Stomach smooth muscle (tissue), 2 donors: ENCODE data around the gene LHFPL6.

Experiments
- H3K27ac ChIP-seq: one replicate; pipeline ENCODE4 v1.7.0; 2013; ENCODE audit warnings: mild to moderate bottlenecking, low read length, inconsistent platforms
- H3K27me3 ChIP-seq, 2 donors: one replicate each; pipeline ENCODE4 v1.7.0; 2013; ENCODE audit warnings: low read length in 2 of 2; ENCODE audit not compliant: insufficient read depth in 2 of 2, control insufficient read depth in 1 of 2
- H3K36me3 ChIP-seq, 2 donors: one replicate each; pipeline ENCODE4 v1.7.0; 2013; ENCODE audit warnings: low read length in 2 of 2; ENCODE audit not compliant: control insufficient read depth in 2 of 2, insufficient read depth in 2 of 2
- H3K4me1 ChIP-seq: one replicate; pipeline ENCODE4 v1.7.0; 2013; ENCODE audit warnings: low read length; ENCODE audit not compliant: control insufficient read depth, insufficient read depth
- H3K4me3 ChIP-seq, 2 donors: one replicate each; pipeline ENCODE4 v1.7.0; 2013; ENCODE audit warnings: low read length in 2 of 2
- H3K9ac ChIP-seq, 2 donors: one replicate each; pipeline ENCODE4 v1.7.0; 2013; ENCODE audit warnings: low read length in 2 of 2, mild to moderate bottlenecking in 1 of 2
- H3K9me3 ChIP-seq, 2 donors: one replicate each; pipeline ENCODE4 v1.7.0; 2013; ENCODE audit warnings: low read length in 2 of 2; ENCODE audit not compliant: control insufficient read depth in 2 of 2
- donor health status: healthy.
- donor health status: Pancreatic carcinoma.

The LHFPL6 gene

DNA sequence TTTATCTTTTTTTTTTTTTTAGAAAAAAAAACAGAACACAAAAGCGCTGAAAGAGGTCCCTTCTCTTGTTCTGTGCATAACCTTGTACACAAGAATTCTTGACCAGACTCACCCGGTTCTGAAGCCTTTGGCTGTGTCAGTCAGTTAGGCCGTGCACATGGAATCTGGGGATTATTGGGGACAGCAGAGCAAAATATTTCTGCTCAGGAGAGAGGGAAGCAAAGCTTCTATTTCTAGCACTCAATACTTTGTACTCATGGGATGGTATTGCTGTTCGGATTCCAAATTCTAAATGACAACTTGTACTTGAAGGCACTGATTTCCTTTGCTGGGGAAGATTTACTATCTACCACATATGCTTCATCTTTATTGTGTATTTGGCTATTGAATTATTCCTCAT lies 292.0 kb downstream of the LHFPL6 start:
- Histone ChIP-seq H3K9ac (no peak overlapping the region), H3K27me3 (no peaks in the 10 kb centered on the region), H3K27ac (no peak overlapping the region), H3K4me1 (no peaks in the 10 kb centered on the region), H3K36me3 (no peaks in the 10 kb centered on the region), H3K9me3 (no peaks in the 10 kb centered on the region), H3K4me3 (no peak overlapping the region)

DNA sequence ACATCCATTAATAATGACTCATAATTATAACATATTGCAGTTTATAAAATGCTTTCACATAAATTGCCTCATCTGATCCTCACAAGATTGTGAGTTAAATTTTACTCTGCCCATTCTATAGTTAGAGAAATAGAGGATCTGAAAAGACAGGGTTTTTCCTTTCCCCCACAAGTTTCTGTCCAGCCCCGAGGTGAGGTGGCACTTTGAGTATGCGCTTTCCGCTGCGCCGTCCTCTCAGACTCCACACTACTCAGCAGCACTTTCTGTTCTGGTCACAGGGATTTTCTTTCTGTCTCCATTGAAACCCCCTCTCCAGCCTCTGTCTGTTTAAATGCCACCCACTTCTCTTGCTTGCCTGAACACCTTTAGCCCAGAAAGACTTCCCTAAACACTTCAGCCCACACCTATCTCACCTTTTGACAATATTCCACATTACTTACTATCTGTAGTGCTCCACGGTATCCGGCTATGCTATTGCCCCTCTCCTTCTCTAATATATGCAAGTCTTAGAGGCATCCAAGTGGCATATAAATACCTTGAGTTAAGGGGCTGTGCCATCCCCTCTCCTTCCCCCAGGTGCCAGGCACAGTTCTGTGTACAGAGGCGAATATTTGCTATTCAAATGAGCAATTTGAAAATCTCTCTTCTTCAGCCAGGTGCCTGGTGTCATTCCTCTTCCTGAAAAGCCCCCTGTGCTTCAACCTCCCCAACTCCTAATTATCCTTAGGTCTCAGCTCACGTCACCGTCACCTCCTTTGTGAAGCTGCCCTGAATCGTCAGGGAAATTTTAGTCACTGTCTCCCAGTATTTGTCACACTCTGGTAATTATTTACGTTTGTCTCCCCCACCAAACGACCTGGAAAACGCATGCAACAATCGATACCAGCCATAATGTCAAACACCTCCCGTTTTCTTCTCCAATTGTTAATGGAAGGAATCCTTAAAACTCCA lies 296.1 kb downstream of the LHFPL6 start:
- no peak overlapping the region for H3K27ac ChIP-seq
- H3K27me3 ChIP-seq: no peaks in the 10 kb centered on the region
- H3K9me3 ChIP-seq: no peaks in the 10 kb centered on the region
- H3K4me3 ChIP-seq: no peak overlapping the region
- no peaks in the 10 kb centered on the region for H3K36me3 ChIP-seq
- no peaks in the 10 kb centered on the region for H3K4me1 ChIP-seq
- no peak overlapping the region for H3K9ac ChIP-seq

DNA sequence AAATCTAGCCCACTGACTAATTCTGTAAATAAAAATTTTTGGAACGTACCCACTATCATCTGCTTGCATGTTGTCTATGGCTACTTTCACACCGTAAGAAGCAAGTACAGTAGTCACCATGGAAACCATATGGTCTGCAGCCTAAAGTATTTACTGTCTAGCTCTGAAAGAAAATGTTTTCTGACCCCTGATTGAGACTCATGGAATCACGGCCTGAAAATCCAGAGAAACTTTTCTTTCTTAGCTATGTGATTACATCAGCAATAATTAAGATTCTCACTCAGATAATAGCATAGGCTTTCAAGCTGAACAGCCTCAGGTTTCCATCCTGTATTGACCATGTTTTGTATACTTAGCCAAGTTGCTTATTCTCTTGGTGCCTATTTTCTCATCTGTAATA lies 300.2 kb downstream of the LHFPL6 start:
- Histone ChIP-seq H3K27ac (no peak overlapping the region), H3K4me1 (no peaks in the 10 kb centered on the region), H3K27me3 (no peaks in the 10 kb centered on the region), H3K9me3 (no peaks in the 10 kb centered on the region), H3K9ac (no peak overlapping the region), H3K4me3 (no peak overlapping the region), H3K36me3 (no peaks in the 10 kb centered on the region)

DNA sequence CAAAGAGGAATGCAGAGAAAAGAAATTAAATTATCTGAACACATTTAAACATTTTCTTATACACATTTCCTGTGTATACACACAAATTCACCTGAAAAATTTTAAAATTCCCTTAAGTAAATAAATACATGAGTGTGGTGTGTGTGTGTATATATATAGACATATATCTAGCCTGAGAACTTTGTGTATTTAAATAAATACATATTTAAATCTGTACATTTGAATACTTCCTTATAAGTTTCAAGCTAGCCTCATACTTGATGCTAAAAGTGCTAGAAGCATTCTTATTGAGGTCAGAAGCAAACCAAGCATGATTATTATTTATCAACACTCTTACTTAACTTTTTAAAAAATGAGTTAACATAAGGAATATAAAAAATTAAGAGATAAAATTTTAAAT lies 304.0 kb downstream of the LHFPL6 start:
- Histone ChIP-seq H3K27ac (no peak overlapping the region), H3K4me1 (no peaks in the 10 kb centered on the region), H3K36me3 (no peaks in the 10 kb centered on the region), H3K4me3 (no peak overlapping the region), H3K9me3 (peaks cover 0 to 2% of the 10 kb centered on the region in 2 donors), H3K9ac (no peak overlapping the region), H3K27me3 (no peaks in the 10 kb centered on the region)

DNA sequence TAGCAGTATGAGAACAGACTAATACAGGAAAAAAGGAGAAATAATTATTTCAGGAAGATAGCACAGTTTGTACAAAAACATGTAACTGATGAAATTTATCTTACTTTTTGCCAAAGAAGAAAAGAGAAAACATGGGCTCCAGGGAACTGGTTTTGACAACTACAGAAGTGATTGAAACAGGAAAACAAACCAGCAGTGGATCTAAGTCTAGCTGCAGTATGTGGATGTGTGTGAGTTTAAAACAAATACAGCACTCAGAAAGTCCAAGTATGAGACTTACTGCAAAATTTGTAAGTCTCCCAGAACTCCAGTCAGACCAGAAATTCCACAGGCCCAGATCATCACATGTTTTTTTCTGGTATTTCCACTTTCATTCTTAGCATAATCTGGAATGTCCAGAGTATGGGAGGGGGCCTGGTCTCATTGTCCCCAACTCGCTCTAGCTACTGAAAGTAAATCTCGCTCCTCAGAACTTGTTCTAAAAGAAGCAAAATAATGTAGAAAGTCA lies 305.3 kb downstream of the LHFPL6 start:
- H3K9ac ChIP-seq: no peak overlapping the region
- H3K4me1 ChIP-seq: no peaks in the 10 kb centered on the region
- no peaks in the 10 kb centered on the region for H3K36me3 ChIP-seq
- H3K27me3 ChIP-seq: no peaks in the 10 kb centered on the region
- no peak overlapping the region for H3K27ac ChIP-seq
- peaks cover 0 to 2% of the 10 kb centered on the region in 2 donors for H3K9me3 ChIP-seq
- H3K4me3 ChIP-seq: no peak overlapping the region

DNA sequence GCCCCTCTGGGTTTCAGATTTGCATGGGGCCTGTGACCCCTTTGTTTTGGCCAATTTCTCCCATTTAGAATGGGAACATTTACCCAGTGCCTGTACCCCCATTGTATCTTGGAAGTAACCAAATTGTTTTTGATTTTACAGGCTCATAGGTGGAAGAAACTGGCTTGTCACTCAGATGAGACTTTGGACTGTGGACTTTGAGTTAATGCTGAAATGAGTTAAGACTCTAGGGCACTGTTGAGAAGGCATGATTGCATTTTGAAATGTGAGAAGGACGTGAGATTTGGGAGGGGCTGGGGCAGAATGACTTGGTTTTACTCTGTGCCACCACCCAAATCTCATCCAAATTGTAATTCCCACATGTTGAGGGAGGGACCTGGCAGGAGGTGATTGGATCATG lies 306.0 kb downstream of the LHFPL6 start:
- Histone ChIP-seq H3K36me3 (no peaks in the 10 kb centered on the region), H3K4me3 (no peak overlapping the region), H3K9me3 (peaks cover 0 to 2% of the 10 kb centered on the region in 2 donors), H3K27ac (no peak overlapping the region), H3K27me3 (no peaks in the 10 kb centered on the region), H3K9ac (no peak overlapping the region), H3K4me1 (no peaks in the 10 kb centered on the region)

DNA sequence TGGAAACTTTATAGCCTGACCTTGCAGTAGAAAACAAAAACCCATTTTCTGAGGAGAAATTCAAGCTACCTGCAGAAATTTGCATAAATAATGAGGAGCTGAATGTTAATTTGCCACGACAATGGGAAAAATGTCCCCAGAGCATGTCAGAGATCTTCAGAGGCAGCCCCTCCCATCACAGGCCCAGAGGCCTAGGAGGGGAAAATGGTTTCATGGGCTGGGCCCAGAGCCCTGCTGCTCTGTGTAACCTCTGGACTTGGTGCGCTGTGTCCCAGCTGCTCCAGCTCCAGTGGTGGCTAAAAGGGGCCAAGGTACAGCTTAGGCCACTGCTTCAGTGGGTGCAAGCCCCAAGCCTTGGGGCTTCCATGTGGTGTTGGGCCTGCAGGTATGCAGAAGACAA lies 306.8 kb downstream of the LHFPL6 start:
- peaks cover 0 to 2% of the 10 kb centered on the region in 2 donors for H3K9me3 ChIP-seq
- no peak overlapping the region for H3K9ac ChIP-seq
- H3K27ac ChIP-seq: no peak overlapping the region
- H3K4me1 ChIP-seq: no peaks in the 10 kb centered on the region
- H3K4me3 ChIP-seq: no peak overlapping the region
- H3K36me3 ChIP-seq: no peaks in the 10 kb centered on the region
- H3K27me3 ChIP-seq: no peaks in the 10 kb centered on the region
